ENCODE measurements around the gene DLG1.

The DLG1 gene

DNA sequence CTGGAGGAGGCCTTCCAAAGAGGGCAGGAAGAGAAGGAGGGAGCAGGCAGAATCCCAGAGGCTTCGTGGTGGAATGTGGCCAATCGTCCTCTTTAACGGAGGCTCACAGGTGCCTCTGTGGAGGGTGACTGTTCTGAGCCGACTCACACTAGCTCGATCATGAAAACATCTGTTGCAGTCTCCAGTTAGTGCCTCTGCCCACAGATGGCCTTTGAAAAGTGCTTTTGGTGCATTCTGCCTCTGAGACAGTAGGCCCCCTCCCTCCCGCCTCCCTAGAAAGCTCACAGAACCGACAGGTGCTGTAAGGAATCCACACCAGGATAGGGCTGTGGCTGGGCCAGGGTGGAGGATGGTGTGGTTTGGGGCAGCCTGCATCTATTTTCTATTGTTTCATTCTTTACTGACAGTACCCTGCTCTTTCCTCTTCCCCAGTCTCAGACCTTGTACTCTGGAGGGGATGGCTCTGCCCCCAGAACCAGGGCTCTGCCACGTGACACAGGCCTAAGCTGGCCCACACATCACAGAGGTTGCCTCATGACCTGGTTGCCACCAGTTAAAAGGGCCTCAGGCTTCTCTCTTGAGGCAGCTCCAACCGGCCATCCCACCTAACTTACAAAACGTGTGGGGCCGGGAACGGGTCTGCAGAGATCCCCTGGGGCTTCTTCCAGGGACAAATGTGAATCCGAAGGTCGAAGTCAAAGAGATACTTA is 302.6 kb downstream of the DLG1 start:
- DNase-seq, result no peak

DNA sequence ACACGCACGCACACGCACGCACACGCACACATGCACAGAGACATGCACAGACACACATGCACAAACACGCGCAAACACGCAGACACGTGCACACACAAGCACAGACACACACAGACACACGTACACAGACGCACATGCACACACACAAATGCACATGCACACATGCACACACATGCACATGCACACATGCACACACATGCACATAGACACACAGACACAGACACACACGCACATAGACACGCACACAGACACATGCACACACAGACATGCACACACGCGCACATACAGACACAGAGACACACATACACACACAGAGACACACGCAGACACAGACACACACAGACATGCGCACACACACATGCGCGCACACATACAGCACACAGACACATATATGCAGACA is 303.4 kb downstream of the DLG1 start:
- no peak for DNase-seq

DNA sequence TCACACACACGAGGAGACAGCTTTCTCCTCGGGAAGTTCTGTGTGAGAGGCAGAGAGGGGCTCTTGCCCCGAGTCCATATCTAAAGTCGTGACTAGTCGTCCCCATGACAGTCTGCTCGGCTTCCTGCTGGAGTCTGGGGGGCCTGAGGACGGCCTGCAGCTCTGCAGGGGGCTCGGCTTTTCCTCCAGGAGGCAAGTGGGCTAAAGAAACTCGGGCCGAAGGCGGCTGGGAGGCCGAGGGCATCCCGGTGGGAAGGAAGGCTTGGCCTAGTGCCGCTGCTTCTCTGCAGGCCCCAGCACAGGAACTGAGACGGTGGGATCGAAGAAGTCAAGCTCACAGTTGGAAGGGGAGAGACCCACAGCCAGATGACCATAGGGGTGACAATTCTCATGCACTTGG is 304.4 kb downstream of the DLG1 start:
- no peak for DNase-seq
